H7 (cell line): ENCODE results near the gene NEURL2. TPM values are rescaled to one million over a fixed set of nuclear protein-coding genes. Genes with fewer than 3 reads are reported as not detected.

Experiments
- DNase-seq: peaks from one replicate; pipeline ENCODE4 v3.0.0; 2012
- H3K27me3 ChIP-seq: 2 replicates; pipeline ENCODE4 v1.6.0; 2011; ENCODE audit warnings: mild to moderate bottlenecking, low read length; ENCODE audit not compliant: control insufficient read depth, insufficient read depth
- H3K36me3 ChIP-seq: replicated peaks from 2 replicates; pipeline ENCODE4 v1.5.1; 2011; ENCODE audit warnings: low read length; ENCODE audit not compliant: control insufficient read depth, insufficient read depth
- H3K4me3 ChIP-seq: 2 replicates; pipeline ENCODE4 v1.5.1; 2011; ENCODE audit warnings: low read depth, mild to moderate bottlenecking, control low read depth, low read length, moderate library complexity; ENCODE audit not compliant: insufficient read depth
- total RNA-seq: library from RNA; depleted of rRNA; stranded (reverse); fragments of >200 nt; shearing (Covaris generic); gene quantifications from 2 replicates; pipeline ENCODE4 v1.2.3, GENCODE V29; 2014

Gene NEURL2
- total RNA-seq, 1 experiment from 2014 or later = 10.2 TPM

DNA sequence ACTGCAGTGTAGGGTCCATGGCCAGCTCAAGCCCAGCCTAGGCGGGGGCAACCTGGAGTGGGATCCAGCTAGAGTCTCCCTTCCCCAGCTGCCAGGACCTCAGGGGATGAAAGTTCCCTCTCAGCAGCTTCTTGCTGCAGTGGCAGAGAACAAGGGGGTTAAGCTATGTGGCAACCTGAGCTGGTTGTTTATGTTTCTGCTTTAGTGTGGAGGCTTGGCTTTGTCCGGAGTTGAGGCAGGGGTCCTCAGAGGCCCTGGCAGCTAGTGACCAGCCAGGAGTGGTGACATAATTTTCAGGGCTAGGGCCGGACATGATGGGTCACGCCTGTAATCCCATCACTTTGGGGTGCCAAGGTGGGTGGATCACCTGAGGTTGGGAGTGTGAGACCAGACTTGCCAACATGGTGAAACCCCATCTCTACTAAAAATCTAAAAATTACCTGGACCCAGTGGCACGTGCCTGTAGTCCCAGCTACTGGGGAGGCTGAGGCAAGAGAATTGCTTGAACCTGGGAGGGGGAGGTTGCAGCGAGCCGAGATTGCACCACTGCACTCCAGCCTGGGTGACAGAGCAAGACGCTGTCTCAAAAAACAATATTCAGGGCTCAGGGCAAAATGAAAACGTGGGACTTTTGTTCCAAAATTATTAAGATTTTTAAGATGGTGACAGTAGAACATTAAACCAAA, 35.0 kb upstream of the NEURL2 start:
- no peak for DNase-seq
- Histone ChIP-seq H3K27me3 (no peaks in the 10 kb centered on the region), H3K4me3 (no peak overlapping the region), H3K36me3 (no peaks in the 10 kb centered on the region)

DNA sequence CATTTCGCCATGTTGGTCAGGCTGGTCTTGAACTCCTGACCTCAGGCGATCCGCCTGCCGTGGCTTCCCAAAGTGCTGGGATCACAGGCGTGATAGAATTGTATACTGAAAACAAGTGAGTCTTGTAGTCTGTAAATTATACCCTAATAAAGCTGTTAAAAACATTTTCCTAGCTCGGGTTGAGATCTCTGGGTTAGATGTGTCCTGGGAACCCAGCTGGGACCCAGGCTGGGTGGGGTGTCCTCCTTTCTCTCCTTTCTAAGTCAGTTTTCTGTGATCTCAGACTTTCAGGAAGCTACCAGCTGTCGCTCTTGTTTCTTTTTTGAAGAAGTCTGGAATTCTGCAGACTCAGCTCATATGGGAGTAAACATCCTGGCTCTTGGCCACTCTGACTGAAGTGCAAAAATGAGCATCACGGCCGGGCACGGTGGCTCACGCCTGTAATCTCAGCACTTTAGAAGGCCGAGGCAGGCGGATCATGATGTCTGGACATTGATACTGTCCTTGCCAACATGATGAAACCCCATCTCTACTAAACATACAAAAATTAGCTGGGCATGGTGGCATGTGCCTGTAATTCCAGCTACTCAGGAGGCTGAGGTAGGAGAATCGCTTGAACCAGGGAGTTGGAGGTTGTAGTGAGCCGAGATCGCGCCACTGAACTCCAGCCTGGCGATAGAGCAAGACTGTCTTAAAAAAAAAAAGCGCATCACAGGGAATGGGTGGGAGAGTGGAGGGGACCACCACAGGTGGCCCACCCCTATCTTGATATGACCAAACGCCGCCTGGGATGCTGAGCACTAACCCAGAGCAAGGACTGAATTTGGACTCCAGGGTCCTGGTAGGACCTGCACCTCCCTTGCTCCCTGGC, 33.6 kb upstream of the NEURL2 start:
- no peak overlapping the region for H3K4me3 ChIP-seq
- no peaks in the 10 kb centered on the region for H3K27me3 ChIP-seq
- no peaks in the 10 kb centered on the region for H3K36me3 ChIP-seq
- no peak for DNase-seq

DNA sequence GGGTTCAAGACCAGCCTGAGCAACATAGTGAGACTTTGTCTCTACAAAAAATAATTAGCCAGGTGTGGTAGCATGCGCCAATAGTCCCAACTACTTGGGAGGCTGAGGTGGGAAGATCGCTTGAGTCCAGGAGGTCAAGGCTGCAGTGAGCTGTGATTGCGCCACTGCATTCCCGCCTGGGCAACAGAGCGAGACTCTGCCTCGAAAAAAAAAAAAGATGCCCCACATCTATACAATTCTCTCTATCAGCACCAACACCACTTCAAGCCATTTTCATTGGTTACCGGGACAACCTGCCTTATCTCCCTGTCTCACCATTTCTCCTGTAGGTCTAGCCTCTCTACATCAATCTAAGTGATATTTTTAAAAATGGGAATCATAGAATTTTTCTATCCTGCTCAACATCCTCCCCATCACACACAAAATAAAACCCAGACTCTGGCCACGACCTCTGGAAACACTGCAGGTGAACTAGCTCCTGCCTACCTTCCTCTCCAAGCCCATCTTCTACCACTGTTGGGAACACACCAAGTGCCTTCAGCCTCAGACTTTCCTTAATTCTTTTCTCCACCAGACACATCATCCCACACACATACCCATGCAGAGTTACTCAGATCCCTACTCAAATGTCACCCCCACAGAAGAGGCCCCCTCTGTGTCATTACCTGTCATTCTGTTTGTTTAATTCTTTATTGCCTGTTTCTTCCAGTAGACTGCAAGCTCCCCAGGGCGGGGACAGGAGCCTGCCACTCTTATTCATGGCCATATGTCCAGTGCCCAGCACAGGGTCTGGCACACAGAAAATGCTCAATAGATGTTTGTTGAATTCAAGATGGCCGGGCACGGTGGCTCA, 30.6 kb upstream of the NEURL2 start:
- no peaks in the 10 kb centered on the region for H3K27me3 ChIP-seq
- DNase-seq = no peak
- no peaks in the 10 kb centered on the region for H3K36me3 ChIP-seq
- no peak overlapping the region for H3K4me3 ChIP-seq

DNA sequence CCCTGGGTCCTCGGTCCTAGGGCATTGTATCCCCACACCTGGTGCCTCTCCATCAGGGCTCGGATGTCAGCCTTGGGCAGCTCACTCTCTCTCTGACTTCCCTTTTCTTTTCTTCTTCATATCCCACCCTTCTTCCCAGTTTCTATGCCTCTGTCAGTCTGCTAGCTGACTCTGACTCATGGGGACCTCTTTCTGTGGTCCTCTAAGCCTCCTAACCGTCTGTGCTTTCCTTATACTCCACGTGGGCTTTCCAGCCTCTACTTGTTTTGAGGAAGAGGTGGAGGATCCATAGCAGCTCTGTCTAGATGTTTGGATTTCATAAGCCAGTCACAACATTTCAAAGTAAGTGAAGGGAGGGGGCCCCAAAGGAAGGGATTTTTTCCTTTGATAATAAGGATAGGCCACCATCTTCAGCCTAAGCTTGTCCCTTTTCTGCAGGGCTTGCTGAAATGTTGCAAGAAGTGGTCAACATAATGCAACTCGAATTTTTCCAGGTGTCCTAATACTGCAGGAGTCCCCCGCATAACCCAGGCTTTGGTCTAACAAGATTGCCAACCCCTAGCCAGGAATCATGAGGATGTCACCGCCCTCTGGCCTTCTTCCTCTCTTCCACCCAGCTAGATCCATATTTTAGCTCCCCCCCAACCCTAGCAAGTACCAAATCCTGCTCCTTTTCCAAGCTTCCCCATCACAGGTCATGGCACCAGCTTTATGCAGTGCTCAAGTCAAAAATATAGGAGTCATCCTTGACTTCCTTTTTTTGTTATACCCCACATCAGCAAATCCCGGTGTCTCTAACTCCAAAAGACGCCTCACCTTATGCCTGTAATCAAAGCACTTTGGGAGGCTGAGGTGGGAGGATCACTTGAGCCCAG, 29.7 kb upstream of the NEURL2 start:
- Histone ChIP-seq H3K36me3 (no peaks in the 10 kb centered on the region), H3K27me3 (no peaks in the 10 kb centered on the region), H3K4me3 (no peak overlapping the region)
- no peak for DNase-seq

DNA sequence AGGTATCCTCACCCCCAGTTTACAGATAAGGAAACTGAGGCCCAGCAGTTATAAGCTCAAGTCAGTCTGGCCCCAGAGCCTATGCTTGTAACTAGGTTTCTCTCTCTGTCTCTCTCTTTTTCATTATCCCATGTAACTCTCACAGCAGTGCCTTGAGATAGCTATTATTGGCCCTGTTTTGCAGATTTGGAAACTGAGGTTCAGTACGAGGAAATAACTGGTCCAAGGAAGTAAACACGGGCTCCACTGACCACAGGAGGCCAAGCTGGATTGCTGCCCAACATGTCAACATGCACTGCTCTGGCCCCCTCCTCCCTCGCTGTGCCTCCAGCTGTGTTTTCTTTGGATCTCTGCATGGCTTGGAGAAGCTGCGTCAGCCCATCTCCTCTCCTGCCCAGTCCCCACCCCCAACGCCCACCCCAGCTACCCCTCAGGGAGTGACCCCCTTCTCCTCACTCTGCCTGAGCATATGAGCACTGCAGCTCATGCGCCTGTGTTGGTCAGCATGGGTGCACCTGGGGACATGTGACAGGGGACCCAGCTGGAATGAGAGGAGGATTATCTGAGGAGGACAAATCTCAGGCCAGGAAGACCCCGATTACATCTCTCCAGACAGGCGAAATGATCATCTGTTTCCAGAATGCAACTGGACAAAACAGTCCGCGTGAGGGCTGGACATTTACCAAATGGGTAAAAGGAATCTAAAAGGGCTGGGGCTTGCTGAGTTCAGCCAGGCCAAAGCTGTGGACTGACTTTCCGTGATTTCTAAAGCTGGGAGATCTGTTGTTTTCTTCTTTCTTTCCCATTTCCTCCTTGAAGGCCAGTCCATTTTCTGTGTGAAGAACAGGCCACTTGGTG, 28.8 kb upstream of the NEURL2 start:
- no peak for DNase-seq
- Histone ChIP-seq H3K4me3 (no peak overlapping the region), H3K36me3 (no peaks in the 10 kb centered on the region), H3K27me3 (no peaks in the 10 kb centered on the region)

DNA sequence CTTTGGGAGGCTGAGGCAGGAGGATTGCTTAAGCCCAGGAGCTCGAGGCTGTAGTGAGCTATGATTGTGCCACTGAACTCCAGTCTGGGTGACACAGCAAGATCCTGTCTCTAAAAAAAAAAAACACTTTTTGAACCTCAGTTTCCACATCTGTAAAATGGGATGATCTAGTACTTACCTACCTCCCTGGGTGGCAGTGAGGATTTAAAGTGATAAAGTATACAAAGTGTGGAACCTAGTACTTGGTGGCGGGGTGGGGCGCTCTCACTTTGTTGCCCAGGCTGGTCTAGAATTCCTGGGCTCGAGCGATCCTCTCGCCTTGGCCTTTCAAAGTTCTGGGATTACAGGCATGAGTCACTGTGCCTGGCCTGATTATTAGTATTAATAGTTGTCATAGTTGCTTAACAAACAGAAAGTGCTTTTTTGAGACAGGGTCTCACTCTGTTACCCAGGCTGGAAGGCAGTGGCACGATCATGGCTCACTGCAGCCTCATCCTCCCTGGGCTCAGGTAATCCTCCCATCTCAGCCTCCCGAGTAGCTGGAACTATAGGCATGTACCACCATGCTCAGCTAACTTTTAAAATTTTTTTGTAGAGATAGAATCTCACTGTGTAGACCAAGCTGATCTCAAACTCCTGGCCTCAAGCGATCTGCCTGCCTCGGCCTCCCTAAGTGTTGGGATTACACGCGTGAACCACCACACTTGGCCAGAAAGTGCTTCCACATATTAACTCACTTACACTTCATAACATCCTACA, 27.9 kb upstream of the NEURL2 start:
- Histone ChIP-seq H3K27me3 (no peaks in the 10 kb centered on the region), H3K4me3 (no peak overlapping the region), H3K36me3 (no peaks in the 10 kb centered on the region)
- DNase-seq = no peak

DNA sequence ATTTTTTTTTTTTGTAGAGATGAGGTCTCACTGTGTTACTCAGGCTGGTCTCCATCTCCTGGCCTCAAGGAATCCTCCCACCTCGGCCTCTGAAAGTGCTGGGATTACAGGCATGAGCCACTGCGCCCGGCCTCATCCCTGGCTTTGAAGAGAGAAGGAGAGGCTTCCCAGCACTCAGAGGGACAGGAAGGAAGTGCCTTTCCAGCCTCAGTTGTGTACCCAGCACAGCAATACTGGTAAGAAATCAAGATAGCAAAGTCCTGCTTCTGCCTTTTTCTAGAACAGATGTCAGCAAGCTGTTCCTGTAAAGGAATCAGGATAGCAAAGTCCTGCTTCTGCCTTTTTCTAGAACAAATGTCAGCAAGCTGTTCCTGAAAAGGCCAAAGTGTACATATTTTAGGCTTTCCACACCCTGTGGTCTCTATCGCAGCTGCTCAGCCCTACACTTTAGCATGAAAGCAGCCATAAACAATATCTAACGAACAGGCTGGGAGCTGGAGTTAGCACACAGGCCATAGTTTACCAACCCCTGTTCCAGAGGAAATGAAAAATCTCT, 27.3 kb upstream of the NEURL2 start:
- no peaks in the 10 kb centered on the region for H3K36me3 ChIP-seq
- H3K4me3 ChIP-seq = no peak overlapping the region
- no peak for DNase-seq
- no peaks in the 10 kb centered on the region for H3K27me3 ChIP-seq

DNA sequence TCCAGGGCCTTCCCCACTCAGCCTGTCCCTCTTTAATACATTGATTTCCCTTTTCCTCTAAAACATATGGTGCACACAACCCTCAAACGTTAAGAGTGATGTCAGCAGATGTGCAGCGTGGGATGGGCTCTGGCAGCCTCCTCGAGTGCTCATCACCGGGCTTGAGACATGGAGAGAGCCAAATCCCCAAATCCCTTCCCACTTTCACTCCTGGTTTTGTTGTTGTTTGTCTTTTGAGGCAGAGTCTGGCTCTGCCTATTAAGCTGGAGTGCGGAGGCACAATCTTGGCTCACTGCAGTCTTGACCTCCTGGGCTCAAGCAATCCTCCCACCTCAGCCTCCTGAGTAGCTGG, 26.8 kb upstream of the NEURL2 start:
- Histone ChIP-seq H3K36me3 (no peaks in the 10 kb centered on the region), H3K4me3 (no peak overlapping the region), H3K27me3 (no peaks in the 10 kb centered on the region)
- DNase-seq = no peak

DNA sequence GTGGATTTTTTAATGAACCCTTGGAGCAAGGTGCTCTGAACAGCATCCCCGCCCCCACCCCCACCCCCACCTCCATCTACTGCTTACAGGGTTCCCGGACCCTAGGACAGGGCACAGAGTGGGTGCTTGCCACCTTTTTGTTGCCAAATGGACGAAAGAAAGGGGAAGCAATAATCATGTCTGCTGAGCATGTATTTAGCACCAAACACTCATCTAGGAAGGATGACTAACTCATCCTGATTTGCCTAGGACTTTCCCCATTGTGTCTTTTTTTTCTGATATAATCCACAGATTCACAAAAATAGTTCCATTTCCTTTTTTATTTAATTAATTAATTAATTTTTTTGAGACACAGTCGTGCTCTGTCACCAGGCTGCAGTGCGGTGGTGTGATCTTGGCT, 22.1 kb upstream of the NEURL2 start:
- DNase-seq = no peak
- Histone ChIP-seq H3K27me3 (peaks cover 2% of the 10 kb centered on the region; the same call in 1 of the 2 replicates), H3K4me3 (no peak overlapping the region), H3K36me3 (peaks cover 9% of the 10 kb centered on the region)

DNA sequence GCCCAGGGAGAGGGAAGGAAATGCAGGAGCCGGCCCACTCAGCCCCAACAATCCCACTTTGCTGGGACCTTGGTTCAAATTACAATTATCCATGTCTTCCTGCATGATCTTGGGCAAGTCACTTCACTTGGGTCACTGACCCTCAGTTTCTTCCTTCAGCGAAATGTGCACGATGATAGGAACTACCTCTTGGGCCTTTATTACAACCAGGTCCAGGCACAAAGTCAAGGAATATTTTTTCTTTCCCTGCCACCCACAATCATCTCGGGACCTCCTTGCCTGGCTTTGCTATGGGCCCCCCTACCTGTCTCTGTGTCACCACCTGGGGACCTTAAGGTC, 21.3 kb upstream of the NEURL2 start:
- peaks cover 12% of the 10 kb centered on the region for H3K36me3 ChIP-seq
- peak; percentile 41 for DNase-seq
- H3K4me3 ChIP-seq = peak overlapping the region; percentile 77
- H3K27me3 ChIP-seq = peaks cover 2% of the 10 kb centered on the region; the same call in 1 of the 2 replicates

DNA sequence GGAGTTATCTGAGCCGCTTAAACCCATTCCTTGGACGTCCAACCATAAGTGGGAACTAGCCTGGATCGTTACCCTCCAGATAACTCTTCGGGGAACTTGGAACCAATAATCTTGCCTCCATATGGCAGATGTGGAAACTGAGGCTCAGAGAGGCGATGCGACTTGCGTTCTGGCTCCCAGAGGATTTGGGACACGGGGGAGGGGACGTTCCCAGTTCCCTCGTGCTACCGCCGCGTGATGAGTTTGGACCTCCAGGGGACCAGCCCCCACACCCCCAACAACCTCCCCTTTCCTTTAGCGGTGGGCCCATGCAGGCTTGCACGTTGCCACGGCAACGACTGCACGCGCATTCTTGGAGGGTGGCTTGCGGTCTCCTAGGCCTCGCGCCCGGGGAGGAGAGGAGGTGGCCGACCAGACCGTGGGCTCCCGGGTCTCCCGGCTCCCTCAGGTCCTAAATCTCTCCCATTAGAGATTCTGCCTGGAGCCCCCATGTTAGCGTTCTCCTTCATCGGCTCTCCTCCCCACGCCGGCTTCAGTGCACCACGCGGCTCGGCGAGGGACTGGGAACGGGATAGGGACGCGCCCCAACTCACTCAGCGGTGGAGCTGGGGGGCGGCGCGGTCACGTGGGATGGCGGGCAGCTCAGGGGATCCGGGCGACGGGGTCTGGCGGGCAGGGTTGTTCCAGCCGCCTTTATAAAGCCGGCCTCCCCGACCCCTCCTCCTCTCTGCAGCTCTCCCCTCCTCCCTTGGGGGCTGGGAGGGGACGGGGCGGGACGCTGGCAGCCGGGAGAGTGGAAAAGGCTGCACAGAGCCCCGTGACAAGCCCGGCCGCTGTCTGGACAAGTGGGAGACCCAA, 20.7 kb upstream of the NEURL2 start, which contains the start of gene PLTP:
Gene PLTP (minus strand): TSS at position 670 of the 858 bp plus-strand sequence. CDS start 703 bp downstream, outside the sequence.
- H3K27me3 ChIP-seq = peaks cover 2% of the 10 kb centered on the region; the same call in 1 of the 2 replicates
- DNase-seq = peak; percentile 93
- peak within 1 kb of the TSS; percentile 77 for H3K4me3 ChIP-seq
- H3K36me3 ChIP-seq = peaks cover 14% of the 10 kb centered on the region
